Measurements from ENCODE around the gene AUTS2.
A peak's percentile ranks its signal among the peaks of the same experiment; 100 is the strongest.

AUTS2 gene

DNA sequence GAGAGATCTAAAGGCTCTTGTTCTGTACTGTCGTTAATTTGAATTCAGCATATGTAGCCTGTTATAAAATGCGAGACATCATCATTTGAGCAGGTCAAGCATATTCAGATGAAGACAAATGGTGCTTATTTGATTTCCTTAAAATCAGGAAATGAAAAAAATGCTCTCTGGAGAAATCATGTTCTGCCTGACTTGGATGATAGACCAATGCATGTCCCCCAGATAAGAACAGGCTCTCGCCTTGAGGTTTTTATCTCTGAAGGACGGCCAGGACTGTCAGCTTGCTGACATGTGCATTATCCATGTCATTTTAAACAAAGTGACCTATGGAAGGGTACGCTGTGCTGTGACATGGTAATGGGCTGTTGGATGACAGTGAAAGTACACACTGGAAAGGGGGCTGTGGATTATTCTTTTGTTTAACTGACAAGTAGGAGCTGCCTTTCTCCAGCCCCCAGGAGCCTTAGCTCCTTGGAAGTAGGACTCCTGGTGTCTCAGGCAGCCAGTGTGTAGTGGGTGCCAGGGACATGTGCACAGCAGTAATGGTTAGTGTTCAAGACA, 838.6 kb downstream of the AUTS2 start:
- CTCF ChIA-PET: no interaction called here
- no peak for DNase-seq (ENCODE audit: extremely low spot score)
- no peak for TF ChIP-seq LEF1 (IDR thresholded peaks at IDR 0.05; ENCODE audit: borderline replicate concordance)
- TF ChIP-seq NFRKB (IDR thresholded peaks at IDR 0.05): no peak
- TF ChIP-seq SUZ12 (IDR thresholded peaks at IDR 0.05): no peak
- no peak for TF ChIP-seq FOXM1 (IDR thresholded peaks at IDR 0.05; ENCODE audit: borderline replicate concordance)
- TF ChIP-seq TARDBP (IDR thresholded peaks at IDR 0.05): no peak
- no peak for TF ChIP-seq CTBP1 (IDR thresholded peaks at IDR 0.05; ENCODE audit: borderline replicate concordance)
- no peak for TF ChIP-seq ELF4 (IDR thresholded peaks at IDR 0.05)
- no peak for TF ChIP-seq ARNT (IDR thresholded peaks at IDR 0.05)
- TF ChIP-seq FOXA1 (IDR thresholded peaks at IDR 0.05): no peak
- POLR2A ChIA-PET: no interaction called here

DNA sequence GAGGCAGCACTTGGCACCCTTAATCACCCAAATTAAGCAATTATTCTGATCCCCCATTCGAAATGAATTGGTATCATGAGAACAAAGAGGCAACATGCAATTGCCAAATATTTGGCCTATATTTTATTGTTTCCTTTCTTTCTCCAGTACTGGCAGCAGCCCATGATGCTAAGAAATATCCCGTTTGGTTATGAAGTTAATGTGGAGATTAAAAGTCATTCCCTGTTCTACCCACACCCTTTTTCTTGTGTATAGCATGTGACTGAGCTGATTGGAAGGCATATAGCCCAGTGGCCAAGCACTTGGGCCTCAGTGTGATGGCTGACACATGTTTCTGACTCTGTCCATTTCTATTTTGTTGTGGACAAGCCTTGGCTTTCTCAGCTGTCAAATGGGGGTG, 841.4 kb downstream of the AUTS2 start:
- CTCF ChIA-PET: interaction anchor here (0.7 kb wide), 1 partner anchor 306 kb away, joined by 3 read pairs; no protein-coding TSS in a partner anchor
- TF ChIP-seq ARNT (IDR thresholded peaks at IDR 0.05): no peak
- no peak for TF ChIP-seq HDGF (IDR thresholded peaks at IDR 0.05; ENCODE audit: borderline replicate concordance)
- no peak for TF ChIP-seq PKNOX1 (IDR thresholded peaks at IDR 0.05)
- no peak for TF ChIP-seq CTBP1 (IDR thresholded peaks at IDR 0.05; ENCODE audit: borderline replicate concordance)
- no peak for TF ChIP-seq BHLHE40 (IDR thresholded peaks at IDR 0.05; ENCODE audit: borderline replicate concordance)
- TF ChIP-seq SUZ12 (IDR thresholded peaks at IDR 0.05): no peak
- no peak for TF ChIP-seq FOXA1 (IDR thresholded peaks at IDR 0.05)
- no peak for TF ChIP-seq LEF1 (IDR thresholded peaks at IDR 0.05; ENCODE audit: borderline replicate concordance)
- no peak for TF ChIP-seq L3MBTL2 (conservative IDR thresholded peaks at IDR 0.05)
- no peak for TF ChIP-seq ELF4 (IDR thresholded peaks at IDR 0.05)
- no peak for TF ChIP-seq FOXK2 (IDR thresholded peaks at IDR 0.05)
- TF ChIP-seq ZNF384 (IDR thresholded peaks at IDR 0.05): no peak
- TF ChIP-seq FOXM1 (IDR thresholded peaks at IDR 0.05; ENCODE audit: borderline replicate concordance): no peak
- DNase-seq (ENCODE audit: extremely low spot score): no peak
- POLR2A ChIA-PET: no interaction called here

- DNase-seq (ENCODE audit: extremely low spot score): peak; percentile 24
- CTCF ChIA-PET: no interaction called here
- POLR2A ChIA-PET: interaction anchor here (0.7 kb wide), 1 partner anchor 14 kb away, joined by 3 read pairs; no protein-coding TSS in a partner anchor
- TF ChIP-seq LEF1 (IDR thresholded peaks at IDR 0.05; ENCODE audit: borderline replicate concordance): no peak
- TF ChIP-seq PKNOX1 (IDR thresholded peaks at IDR 0.05): peak; percentile 96
- TF ChIP-seq CTBP1 (IDR thresholded peaks at IDR 0.05; ENCODE audit: borderline replicate concordance): peak; percentile 13; the same call in 1 of the 2 replicates
- no peak for TF ChIP-seq ELF4 (IDR thresholded peaks at IDR 0.05)
- TF ChIP-seq L3MBTL2 (conservative IDR thresholded peaks at IDR 0.05): peak; percentile 33; the same call in 1 of the 2 replicates
- no peak for TF ChIP-seq SP1 (IDR thresholded peaks at IDR 0.05)
- TF ChIP-seq FOXM1 (IDR thresholded peaks at IDR 0.05; ENCODE audit: borderline replicate concordance): no peak
- TF ChIP-seq NFRKB (IDR thresholded peaks at IDR 0.05): no peak
These were observed 848.3 kb downstream of the AUTS2 start for GRCh38 chr7:70446448-70447143.

DNA sequence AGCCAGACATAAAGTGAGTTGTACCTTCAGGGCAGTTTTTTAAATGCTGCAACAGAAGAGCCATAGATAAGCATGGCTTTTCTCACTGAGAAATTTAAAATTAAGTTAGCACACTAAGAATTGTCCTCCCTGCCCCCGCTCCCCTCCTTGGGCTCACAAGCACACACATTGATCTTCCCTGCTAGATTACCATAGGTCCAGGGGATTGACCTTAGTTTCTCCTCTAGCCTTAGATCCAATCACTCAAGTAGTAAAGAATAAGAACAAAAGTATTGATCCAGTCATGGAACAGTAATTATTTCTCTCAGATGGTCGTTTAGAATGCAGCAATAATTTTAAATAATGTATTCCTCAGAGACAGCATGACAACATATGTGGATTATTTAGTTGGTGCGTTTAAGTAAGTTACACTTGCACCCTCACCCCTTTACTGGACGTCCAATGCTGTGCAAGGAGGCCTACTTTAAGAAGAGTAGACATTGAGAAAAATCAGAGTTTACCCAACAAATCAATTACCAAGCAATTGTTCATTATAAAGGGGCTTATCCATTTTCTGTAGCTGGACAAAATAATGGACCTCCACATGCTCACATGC, 850.1 kb downstream of the AUTS2 start:
- no peak for DNase-seq (ENCODE audit: extremely low spot score)
- ChIA-PET POLR2A (no interaction called here), CTCF (no interaction called here)
- TF ChIP-seq FOXA1 (IDR thresholded peaks at IDR 0.05) (no peak), NFRKB (IDR thresholded peaks at IDR 0.05) (no peak), ZNF384 (IDR thresholded peaks at IDR 0.05) (no peak), CTBP1 (IDR thresholded peaks at IDR 0.05; ENCODE audit: borderline replicate concordance) (no peak), SUZ12 (IDR thresholded peaks at IDR 0.05) (no peak), ARNT (IDR thresholded peaks at IDR 0.05) (no peak), L3MBTL2 (conservative IDR thresholded peaks at IDR 0.05) (no peak), FOXM1 (IDR thresholded peaks at IDR 0.05; ENCODE audit: borderline replicate concordance) (no peak), FOXK2 (IDR thresholded peaks at IDR 0.05) (no peak), PKNOX1 (IDR thresholded peaks at IDR 0.05) (no peak), TARDBP (IDR thresholded peaks at IDR 0.05) (no peak)

GRCh38 chr7:70450731-70451130, 852.5 kb downstream of the AUTS2 start:
- CTCF ChIA-PET: no interaction called here
- POLR2A ChIA-PET: no interaction called here
- TF ChIP-seq FOXK2 (IDR thresholded peaks at IDR 0.05): no peak
- no peak for TF ChIP-seq FOXM1 (IDR thresholded peaks at IDR 0.05; ENCODE audit: borderline replicate concordance)
- TF ChIP-seq TARDBP (IDR thresholded peaks at IDR 0.05): no peak
- TF ChIP-seq BHLHE40 (IDR thresholded peaks at IDR 0.05; ENCODE audit: borderline replicate concordance): no peak
- TF ChIP-seq ZNF384 (IDR thresholded peaks at IDR 0.05): no peak
- no peak for TF ChIP-seq L3MBTL2 (conservative IDR thresholded peaks at IDR 0.05)
- no peak for TF ChIP-seq ARNT (IDR thresholded peaks at IDR 0.05)
- TF ChIP-seq SUZ12 (IDR thresholded peaks at IDR 0.05): no peak
- no peak for TF ChIP-seq PKNOX1 (IDR thresholded peaks at IDR 0.05)
- TF ChIP-seq CTBP1 (IDR thresholded peaks at IDR 0.05; ENCODE audit: borderline replicate concordance): no peak
- TF ChIP-seq SP1 (IDR thresholded peaks at IDR 0.05): no peak
- no peak for TF ChIP-seq LEF1 (IDR thresholded peaks at IDR 0.05; ENCODE audit: borderline replicate concordance)
- DNase-seq (ENCODE audit: extremely low spot score): no peak
